NCI-H69 (cell line): Measurements from ENCODE around the gene C16orf82.
A peak's percentile ranks its signal among the peaks of the same experiment; 100 is the strongest.

Experiments used
- DNase-seq: peaks from one replicate; lab custom pipeline; 2025; lab: John Stamatoyannopoulos, UW

The C16orf82 gene

DNA sequence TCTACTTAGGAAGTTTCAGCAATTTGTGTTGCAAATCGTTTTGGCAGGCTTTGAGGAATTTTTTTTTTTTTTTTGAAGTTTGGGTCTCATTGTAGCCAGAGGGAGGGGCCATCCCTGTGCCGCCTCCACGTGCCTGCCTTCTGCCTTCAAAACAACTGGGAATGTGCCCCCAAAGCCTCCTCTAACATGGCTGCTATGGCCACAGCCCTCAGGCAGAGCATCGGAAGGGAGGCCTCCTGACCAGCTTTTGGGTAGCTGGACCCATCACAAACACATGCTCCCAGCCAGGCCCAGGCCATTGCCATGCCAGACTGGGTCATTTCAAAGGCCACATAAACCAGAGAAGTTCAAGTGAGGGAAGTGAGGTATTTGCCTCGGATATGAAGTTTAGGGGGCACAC lies 21.5 kb downstream of the C16orf82 start:
- no peak for DNase-seq

DNA sequence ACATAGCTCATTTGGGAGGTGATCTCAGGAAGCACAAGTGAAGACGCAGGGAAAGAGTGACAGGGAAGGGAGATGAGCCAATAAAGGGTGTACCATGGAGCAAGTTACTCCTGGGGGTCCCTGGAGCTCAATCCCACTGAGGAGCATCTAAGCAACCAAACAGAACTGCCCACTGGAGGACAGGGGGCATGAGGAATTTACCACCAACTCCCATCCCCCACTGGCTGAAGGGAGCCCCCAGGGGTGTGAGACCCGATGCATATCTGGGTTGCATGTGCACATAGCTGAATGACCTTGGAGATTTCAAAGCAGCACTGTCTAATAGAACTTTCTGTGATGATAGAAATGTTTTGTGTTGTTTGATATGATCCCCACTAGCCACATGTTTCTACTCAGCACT lies 29.6 kb downstream of the C16orf82 start:
- no peak for DNase-seq

- DNase-seq = peak; percentile 42
Observed at GRCh38 chr16:27097800-27098230, 31.1 kb downstream of the C16orf82 start.

- no peak for DNase-seq
Observed at GRCh38 chr16:27098366-27099049, 31.8 kb downstream of the C16orf82 start.

- no peak for DNase-seq
Observed at GRCh38 chr16:27102701-27103575, 36.2 kb downstream of the C16orf82 start.

- DNase-seq = no peak
Observed at GRCh38 chr16:27103954-27104353, 37.2 kb downstream of the C16orf82 start.

GRCh38 chr16:27106305-27106704 lies 39.6 kb downstream of the C16orf82 start:
- DNase-seq = no peak

GRCh38 chr16:27107185-27107592 lies 40.5 kb downstream of the C16orf82 start:
- DNase-seq = no peak

- DNase-seq = no peak
Observed at GRCh38 chr16:27108051-27108770, 41.5 kb downstream of the C16orf82 start.

GRCh38 chr16:27108826-27109665 lies 42.3 kb downstream of the C16orf82 start:
- no peak for DNase-seq

DNA sequence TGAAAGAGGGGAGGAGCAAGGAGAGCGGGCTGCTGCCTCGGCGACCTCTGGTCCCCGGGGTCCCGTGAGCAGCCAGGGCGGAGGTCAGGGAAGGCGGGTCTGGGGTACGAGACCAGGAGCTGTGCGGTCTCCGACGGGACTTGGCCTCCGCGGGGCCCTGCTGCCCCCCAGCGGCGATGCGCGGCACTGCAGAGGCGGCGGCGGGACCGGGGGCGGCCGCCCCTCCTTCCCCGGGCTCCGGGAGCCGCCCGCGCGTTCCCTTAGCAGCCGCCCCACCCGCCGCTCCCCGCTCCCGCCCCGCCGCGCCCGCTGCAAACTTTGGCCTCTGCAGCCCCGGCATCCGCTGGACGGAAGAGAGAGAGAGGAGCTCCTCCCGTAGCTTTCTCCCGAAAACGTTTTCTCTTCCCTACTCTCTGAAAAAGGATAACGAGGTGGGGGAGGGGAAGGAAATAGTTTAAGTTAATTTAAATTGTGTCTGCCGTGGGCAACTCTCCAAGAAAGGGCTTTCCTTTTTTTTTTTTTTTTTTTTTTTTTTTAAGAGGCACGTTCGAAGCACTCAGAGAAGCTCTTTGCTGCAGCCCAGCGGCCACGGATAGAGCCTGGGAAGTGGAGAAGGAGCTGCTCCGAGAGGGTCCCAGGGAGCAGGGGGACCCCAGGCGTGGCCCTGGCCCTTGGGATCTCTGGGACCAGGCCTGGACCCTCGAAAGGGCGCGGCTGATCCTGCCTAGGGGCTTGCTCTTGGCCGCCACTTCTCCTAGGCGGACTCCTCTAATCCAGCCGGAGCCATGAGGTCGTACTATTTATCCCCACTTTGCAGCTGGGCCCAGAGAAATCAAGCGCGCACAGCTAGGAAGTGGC lies 43.2 kb downstream of the C16orf82 start:
- DNase-seq = peak; percentile 84

DNA sequence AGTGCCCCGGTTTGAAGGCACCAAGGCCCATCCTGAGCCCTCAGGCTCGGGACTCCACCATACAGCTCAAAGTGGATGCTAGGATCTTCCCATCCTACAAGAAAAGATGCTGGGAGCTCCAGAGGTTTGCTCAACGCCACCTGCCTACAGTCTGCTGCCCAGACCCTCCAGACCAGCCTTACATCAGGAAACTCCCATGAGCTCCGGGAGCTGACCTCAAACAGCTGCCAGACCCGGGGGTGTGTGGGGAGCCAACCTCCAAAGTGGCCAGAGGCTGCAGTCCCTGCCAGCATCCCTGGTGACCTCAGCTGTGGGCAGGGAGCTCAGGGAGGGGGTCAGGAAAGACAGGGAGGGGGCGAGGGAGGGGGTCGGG lies 43.8 kb downstream of the C16orf82 start:
- peak; percentile 42 for DNase-seq

GRCh38 chr16:27111486-27111885 lies 44.8 kb downstream of the C16orf82 start:
- DNase-seq = no peak

DNA sequence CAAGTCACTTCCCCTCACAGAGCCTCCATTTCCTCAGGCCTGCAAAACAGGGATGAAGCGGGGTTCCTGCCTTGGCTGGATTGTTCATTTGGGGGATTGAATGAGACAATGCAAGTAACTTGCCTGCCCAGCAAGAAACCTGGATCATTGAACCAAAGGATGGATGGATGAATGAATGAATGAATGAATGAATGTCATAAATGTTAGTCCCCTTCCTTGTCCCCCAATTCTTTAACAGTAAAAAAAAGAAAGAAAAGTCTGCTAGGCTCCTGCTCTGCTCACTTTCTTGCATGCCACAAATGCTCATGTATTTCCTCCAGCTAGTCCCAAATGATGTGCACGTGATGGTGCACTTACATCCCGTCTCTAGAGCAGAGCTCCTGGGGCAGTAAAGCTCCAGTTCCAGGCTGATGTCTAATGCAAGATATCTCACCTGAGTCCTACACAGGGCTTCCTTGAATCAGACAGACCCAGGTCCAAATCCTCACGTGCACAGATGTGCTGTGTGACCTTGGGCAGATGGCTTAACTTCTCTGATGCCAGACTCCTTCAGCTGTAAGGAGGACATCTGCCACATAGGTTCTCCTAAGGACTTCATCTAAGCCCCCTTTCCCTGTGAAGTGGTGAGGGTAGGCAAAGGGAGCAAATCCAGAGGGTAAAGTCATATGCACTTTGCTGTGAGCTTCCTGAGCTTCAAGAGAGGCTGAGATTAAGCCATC lies 45.5 kb downstream of the C16orf82 start:
- DNase-seq = no peak

- DNase-seq = no peak
Observed at GRCh38 chr16:27113341-27113841, 46.7 kb downstream of the C16orf82 start.

GRCh38 chr16:27114006-27114405 lies 47.3 kb downstream of the C16orf82 start:
- DNase-seq = no peak

GRCh38 chr16:27118526-27118925 lies 51.8 kb downstream of the C16orf82 start:
- DNase-seq = no peak
